ENCODE data around the gene FOXN4.

FOXN4 gene

GRCh38 chr12:109228664-109229063 is 80.4 kb downstream of the FOXN4 start:
- DNase-seq (ENCODE audit: low read depth): no peak
- TF ChIP-seq POLR2A (IDR thresholded peaks at IDR 0.05; ENCODE audit: extremely low read depth, insufficient read length) (no peak), MAX (IDR thresholded peaks at IDR 0.05; ENCODE audit: low read depth, low read length) (no peak), MYC (IDR thresholded peaks at IDR 0.05; ENCODE audit: low read depth, low read length) (no peak)
- TF ChIP-seq, protein P1, sequence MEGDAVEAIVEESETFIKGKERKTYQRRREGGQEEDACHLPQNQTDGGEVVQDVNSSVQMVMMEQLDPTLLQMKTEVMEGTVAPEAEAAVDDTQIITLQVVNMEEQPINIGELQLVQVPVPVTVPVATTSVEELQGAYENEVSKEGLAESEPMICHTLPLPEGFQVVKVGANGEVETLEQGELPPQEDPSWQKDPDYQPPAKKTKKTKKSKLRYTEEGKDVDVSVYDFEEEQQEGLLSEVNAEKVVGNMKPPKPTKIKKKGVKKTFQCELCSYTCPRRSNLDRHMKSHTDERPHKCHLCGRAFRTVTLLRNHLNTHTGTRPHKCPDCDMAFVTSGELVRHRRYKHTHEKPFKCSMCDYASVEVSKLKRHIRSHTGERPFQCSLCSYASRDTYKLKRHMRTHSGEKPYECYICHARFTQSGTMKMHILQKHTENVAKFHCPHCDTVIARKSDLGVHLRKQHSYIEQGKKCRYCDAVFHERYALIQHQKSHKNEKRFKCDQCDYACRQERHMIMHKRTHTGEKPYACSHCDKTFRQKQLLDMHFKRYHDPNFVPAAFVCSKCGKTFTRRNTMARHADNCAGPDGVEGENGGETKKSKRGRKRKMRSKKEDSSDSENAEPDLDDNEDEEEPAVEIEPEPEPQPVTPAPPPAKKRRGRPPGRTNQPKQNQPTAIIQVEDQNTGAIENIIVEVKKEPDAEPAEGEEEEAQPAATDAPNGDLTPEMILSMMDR (IDR thresholded peaks at IDR 0.05; ENCODE audit: low read depth, low read length): no peak
- H3K4me3 ChIP-seq (ENCODE audit: low read depth, low read length): no peak overlapping the region

Measured in NB4 (cell line).